OCI-LY7 (cell line): ENCODE measurements around the gene TIGD3. TPM values are rescaled to one million over a fixed set of nuclear protein-coding genes. Genes with fewer than 3 reads are reported as not detected.

ENCODE experiments used
- BruUV-seq: library from RNA; stranded (reverse); fragments of 400-500 nt; replicated peaks from 2 replicates; lab custom pipeline; 2021; lab: Mats Ljungman, UMichigan
- CTCF ChIA-PET: fragments of 300-600 bp; sonication (Branson Sonifier 250); formaldehyde crosslinking; loops from one replicate; lab custom pipeline; 2022; ENCODE audit warnings: antibody characterized with exemption; ENCODE audit not compliant: unreplicated experiment; lab: Charles Lee
- POLR2A ChIA-PET: fragments of 300-600 bp; sonication (Branson Sonifier 250); formaldehyde crosslinking; loops from one replicate; lab custom pipeline; 2022; ENCODE audit warnings: antibody characterized with exemption; lab: Charles Lee
- DNase-seq: peaks from one replicate; pipeline ENCODE4 v3.0.0-alpha.2; 2015; ENCODE audit warnings: low spot score
- H2AFZ ChIP-seq: fragments of 200-600 bp; sonication (generic), shearing (Covaris generic); 2 replicates; pipeline ENCODE4 v1.6.1; 2014; ENCODE audit warnings: mild to moderate bottlenecking, antibody characterized with exemption, low read length, moderate library complexity
- H3K27ac ChIP-seq: fragments of 200-600 bp; sonication (generic); 2 replicates; pipeline ENCODE4 v1.5.1; 2014; ENCODE audit warnings: mixed run types, low read depth, mild to moderate bottlenecking, moderate library complexity, low read length, inconsistent platforms; ENCODE audit not compliant: poor library complexity, severe bottlenecking
- H3K36me3 ChIP-seq: fragments of 200-600 bp; sonication (generic); 2 replicates; pipeline ENCODE4 v1.6.1; 2014; ENCODE audit warnings: mild to moderate bottlenecking, antibody characterized with exemption, low read length, moderate library complexity, mixed read lengths; ENCODE audit not compliant: insufficient read depth
- H3K4me1 ChIP-seq: fragments of 200-600 bp; sonication (generic); 2 replicates; pipeline ENCODE4 v1.5.1; 2014; ENCODE audit warnings: mild to moderate bottlenecking, low read length; ENCODE audit not compliant: insufficient read depth, poor library complexity, severe bottlenecking
- H3K4me2 ChIP-seq: fragments of 200-600 bp; sonication (generic); 2 replicates; pipeline ENCODE4 v1.6.1; 2014; ENCODE audit warnings: mild to moderate bottlenecking, low read length
- H3K4me3 ChIP-seq: fragments of 200-600 bp; sonication (generic); 2 replicates; pipeline ENCODE4 v1.5.1; 2014; ENCODE audit warnings: mild to moderate bottlenecking, low read depth, low read length; ENCODE audit not compliant: poor library complexity, severe bottlenecking
- H3K79me2 ChIP-seq: fragments of 200-600 bp; sonication (generic); 2 replicates; pipeline ENCODE4 v1.6.1; 2016; ENCODE audit warnings: low read depth, mild to moderate bottlenecking, low read length, moderate library complexity, mixed read lengths; ENCODE audit not compliant: insufficient read depth
- H3K9me2 ChIP-seq: fragments of 200-600 bp; sonication (generic); 2 replicates; pipeline ENCODE4 v1.6.1; 2016; ENCODE audit warnings: mild to moderate bottlenecking, low read length, mixed read lengths; ENCODE audit not compliant: insufficient read depth
- H3K9me3 ChIP-seq: fragments of 200-600 bp; sonication (generic); 2 replicates; pipeline ENCODE4 v1.6.1; 2014; ENCODE audit warnings: mild to moderate bottlenecking, mixed run types, low read length, mixed read lengths
- H4K20me1 ChIP-seq: fragments of 200-600 bp; sonication (generic); 2 replicates; pipeline ENCODE4 v1.6.1; 2014; ENCODE audit warnings: mild to moderate bottlenecking, antibody characterized with exemption, low read length, moderate library complexity, mixed read lengths; ENCODE audit not compliant: insufficient read depth
- EZH2phosphoT487 ChIP-seq: fragments of 200-600 bp; sonication (generic); IDR thresholded peaks from 2 replicates; pipeline ENCODE4 v1.6.1; 2018; ENCODE audit warnings: low read depth, borderline replicate concordance, mild to moderate bottlenecking, mixed run types, antibody characterized with exemption, low read length, moderate library complexity, mixed read lengths
- intact Hi-C: fragments of 100-400 bp; cut with micrococcal nuclease; formaldehyde crosslinking; loops from one replicate; pipeline ENCODE4 v1.10.0; 2022; ENCODE audit not compliant: unreplicated experiment
- total RNA-seq, 2 experiments: library from RNA; depleted of rRNA in 1 of 2; stranded (reverse); fragments of >200 nt in 1 of 2; shearing (Covaris generic) in 1 of 2; gene quantifications; 2 replicates each; pipeline ENCODE4 v1.2.3, GENCODE V29; 2014 to 2022
- TF ChIP-seq, protein P1 (sequence below): fragments of 200-600 bp; sonication (generic); conservative IDR thresholded peaks from 2 replicates; pipeline ENCODE4 v1.5.1; 2014; ENCODE audit warnings: mild to moderate bottlenecking, antibody characterized with exemption, low read length, moderate library complexity, mixed read lengths

TIGD3 gene
- total RNA-seq, 2 experiments from 2014 or later, result 2.0 to 2.7 TPM

GRCh38 chr11:65401073-65401802, 46.7 kb downstream of the TIGD3 start:
- Histone ChIP-seq H3K4me2 (no peak overlapping the region), H3K4me1 (peaks cover 38% of the 10 kb centered on the region), H3K36me3 (peaks cover 65% of the 10 kb centered on the region), H3K27ac (no peak overlapping the region), H3K4me3 (no peak overlapping the region), H3K79me2 (no peaks in the 10 kb centered on the region), H3K9me2 (no peaks in the 10 kb centered on the region), H3K9me3 (no peaks in the 10 kb centered on the region), H4K20me1 (0 out of 2 replicates have a peak, but pooled peaks cover 4% of the 10 kb centered on the region), H2AFZ (no peak overlapping the region)
- BruUV-seq, result no TSS peak
- ChIA-PET POLR2A (interaction anchor here (0.7 to 1.3 kb wide), 2 partner anchors 8 to 105 kb away, joined by 3 read pairs; no protein-coding TSS in a partner anchor), CTCF (no interaction called here)
- no peak for DNase-seq
- intact Hi-C loops, result no loop called here
- TF ChIP-seq, protein P1, sequence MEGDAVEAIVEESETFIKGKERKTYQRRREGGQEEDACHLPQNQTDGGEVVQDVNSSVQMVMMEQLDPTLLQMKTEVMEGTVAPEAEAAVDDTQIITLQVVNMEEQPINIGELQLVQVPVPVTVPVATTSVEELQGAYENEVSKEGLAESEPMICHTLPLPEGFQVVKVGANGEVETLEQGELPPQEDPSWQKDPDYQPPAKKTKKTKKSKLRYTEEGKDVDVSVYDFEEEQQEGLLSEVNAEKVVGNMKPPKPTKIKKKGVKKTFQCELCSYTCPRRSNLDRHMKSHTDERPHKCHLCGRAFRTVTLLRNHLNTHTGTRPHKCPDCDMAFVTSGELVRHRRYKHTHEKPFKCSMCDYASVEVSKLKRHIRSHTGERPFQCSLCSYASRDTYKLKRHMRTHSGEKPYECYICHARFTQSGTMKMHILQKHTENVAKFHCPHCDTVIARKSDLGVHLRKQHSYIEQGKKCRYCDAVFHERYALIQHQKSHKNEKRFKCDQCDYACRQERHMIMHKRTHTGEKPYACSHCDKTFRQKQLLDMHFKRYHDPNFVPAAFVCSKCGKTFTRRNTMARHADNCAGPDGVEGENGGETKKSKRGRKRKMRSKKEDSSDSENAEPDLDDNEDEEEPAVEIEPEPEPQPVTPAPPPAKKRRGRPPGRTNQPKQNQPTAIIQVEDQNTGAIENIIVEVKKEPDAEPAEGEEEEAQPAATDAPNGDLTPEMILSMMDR, result 0 out of 2 replicates have a peak, but pooled peaks have one; percentile 23
- no peak for TF ChIP-seq EZH2phosphoT487

GRCh38 chr11:65401803-65402248, 47.3 kb downstream of the TIGD3 start:
- Histone ChIP-seq H3K4me1 (peaks cover 38% of the 10 kb centered on the region), H4K20me1 (0 out of 2 replicates have a peak, but pooled peaks cover 4% of the 10 kb centered on the region), H3K27ac (no peak overlapping the region), H3K4me3 (no peak overlapping the region), H3K79me2 (no peaks in the 10 kb centered on the region), H3K36me3 (peaks cover 68% of the 10 kb centered on the region), H3K9me3 (no peaks in the 10 kb centered on the region), H2AFZ (no peak overlapping the region), H3K9me2 (no peaks in the 10 kb centered on the region), H3K4me2 (no peak overlapping the region)
- CTCF ChIA-PET, result no interaction called here
- no peak for DNase-seq
- POLR2A ChIA-PET, result interaction anchor here (0.7 to 1.7 kb wide), 4 partner anchors 9 to 105 kb away, joined by 3 to 9 read pairs (median 4); no protein-coding TSS in a partner anchor
- BruUV-seq, result no TSS peak
- TF ChIP-seq, protein P1, result no peak
- no peak for TF ChIP-seq EZH2phosphoT487
- intact Hi-C loops, result loop anchor here (2.0 kb wide), 1 partner anchor 15 kb away; the partner anchor contains the start of gene FRMD8

DNA sequence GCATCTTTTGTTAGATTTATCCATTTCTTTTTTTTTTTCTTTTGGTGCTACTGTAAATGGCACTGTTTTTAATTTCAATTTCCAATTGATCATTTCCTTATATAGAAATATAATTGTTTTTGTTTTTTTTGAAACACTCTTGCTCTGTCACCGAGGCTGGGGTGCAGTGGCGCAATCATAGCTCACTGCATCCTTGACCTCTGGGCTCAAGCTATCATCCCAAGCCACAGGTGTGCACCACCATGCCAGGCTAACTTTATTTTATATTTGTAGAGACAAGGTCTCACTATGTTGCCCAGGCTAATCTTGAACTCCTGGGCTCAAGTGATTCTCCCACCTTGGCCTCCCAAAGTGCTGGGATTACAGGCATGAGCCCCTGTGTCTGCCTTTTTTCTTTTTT, 48.2 kb downstream of the TIGD3 start:
- Histone ChIP-seq H2AFZ (no peak overlapping the region), H3K36me3 (peaks cover 69% of the 10 kb centered on the region), H3K4me1 (peaks cover 44% of the 10 kb centered on the region), H3K4me3 (no peak overlapping the region), H3K79me2 (no peaks in the 10 kb centered on the region), H3K27ac (peak overlapping the region; percentile 90), H3K9me3 (no peaks in the 10 kb centered on the region), H3K9me2 (no peaks in the 10 kb centered on the region), H3K4me2 (peak overlapping the region; percentile 76; the same call in 1 of the 2 replicates), H4K20me1 (0 out of 2 replicates have a peak, but pooled peaks cover 4% of the 10 kb centered on the region)
- CTCF ChIA-PET, result no interaction called here
- intact Hi-C loops, result loop anchor here (2.0 kb wide), 1 partner anchor 16 kb away; the partner anchor contains the start of gene FRMD8
- POLR2A ChIA-PET, result interaction anchor here (1.3 to 1.7 kb wide), 3 partner anchors 10 to 97 kb away, joined by 3 to 9 read pairs (median 5); no protein-coding TSS in a partner anchor
- no TSS peak for BruUV-seq
- TF ChIP-seq, protein P1, result no peak
- no peak for TF ChIP-seq EZH2phosphoT487
- DNase-seq, result no peak
